SW 1271 (cell line): ENCODE data around the gene CAB39L.
"Not testable (repeated sequence)": the region's sequence is repeated elsewhere in the genome, so short reads cannot be mapped to it uniquely, and the experiment has no call there.

Experiments
- DNase-seq, 2 experiments: peaks; one replicate each; lab custom pipeline; 2025; lab: John Stamatoyannopoulos, UW

CAB39L gene

GRCh38 chr13:49310251-49310650, 133.6 kb downstream of the CAB39L start:
- DNase-seq = no peak

GRCh38 chr13:49308921-49309408, 134.9 kb downstream of the CAB39L start:
- no peak for DNase-seq

DNA sequence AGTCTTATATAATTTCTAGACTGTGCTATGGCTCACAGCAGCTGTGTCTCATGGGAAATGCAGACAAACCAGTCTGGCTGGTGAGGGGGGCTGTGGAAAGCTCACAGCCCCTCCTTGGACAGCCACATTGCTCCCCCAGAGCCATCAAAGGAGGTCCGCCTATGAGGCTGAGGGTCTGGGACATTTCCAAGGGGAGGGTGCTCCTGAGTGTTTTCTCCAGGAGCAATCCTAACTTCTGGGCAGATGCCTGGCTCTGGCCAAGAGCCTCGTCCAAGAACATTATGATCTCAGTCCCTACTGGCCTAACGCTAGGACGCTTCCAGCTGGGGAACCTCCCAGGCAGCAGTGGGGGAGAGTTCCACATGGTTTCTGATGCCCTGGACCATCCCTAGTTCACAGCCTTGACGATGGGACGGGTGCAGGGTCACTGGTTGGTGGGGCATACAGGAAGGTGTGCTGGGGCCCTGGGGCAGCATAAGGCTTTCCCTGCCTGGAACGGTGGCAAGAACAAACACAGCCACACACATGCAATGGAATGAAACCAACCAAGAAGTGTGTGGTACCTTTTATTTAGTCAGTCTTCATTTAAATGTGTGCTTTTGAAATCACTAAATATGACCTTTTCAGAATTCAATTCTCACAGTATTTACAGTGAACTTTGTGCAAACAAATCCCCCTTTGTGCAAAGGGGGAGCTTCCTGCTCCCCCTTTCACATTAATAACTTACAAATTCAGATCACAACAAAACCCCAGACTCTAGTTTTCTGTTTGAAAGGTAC, 135.6 kb downstream of the CAB39L start:
- no peak for DNase-seq

GRCh38 chr13:49307365-49307764, 136.5 kb downstream of the CAB39L start:
- no peak for DNase-seq

DNA sequence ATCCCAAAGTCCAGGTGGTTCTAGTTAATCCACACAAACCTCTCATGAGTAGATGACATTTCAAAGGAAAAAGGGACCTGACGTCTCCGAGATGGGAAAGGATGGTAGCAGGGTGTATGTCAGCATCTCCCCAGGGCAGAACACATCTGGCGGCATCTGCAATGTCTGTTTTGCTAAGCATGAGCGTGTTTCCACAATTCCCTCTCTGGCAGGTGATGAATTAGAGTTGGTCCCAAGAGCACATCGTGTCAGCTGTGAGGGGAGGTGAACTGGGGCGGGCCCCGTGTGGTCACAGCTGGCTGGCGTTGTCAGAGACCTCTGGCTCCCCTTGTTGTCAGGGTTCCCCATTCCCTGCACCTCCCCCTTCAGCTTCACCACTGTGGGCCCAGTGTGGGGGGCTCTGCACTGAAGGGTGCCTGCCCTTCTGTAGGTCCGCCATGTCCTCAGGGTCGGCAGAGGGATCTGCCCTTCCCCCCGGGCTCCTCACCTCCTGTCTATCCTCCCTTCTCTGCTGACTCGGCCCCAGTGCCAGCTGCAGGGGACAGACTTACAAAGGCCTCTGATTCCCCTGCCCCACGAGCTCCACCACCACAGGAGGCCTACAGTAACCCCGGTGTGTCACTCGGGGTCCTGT, 138.0 kb downstream of the CAB39L start:
- no peak for DNase-seq

DNA sequence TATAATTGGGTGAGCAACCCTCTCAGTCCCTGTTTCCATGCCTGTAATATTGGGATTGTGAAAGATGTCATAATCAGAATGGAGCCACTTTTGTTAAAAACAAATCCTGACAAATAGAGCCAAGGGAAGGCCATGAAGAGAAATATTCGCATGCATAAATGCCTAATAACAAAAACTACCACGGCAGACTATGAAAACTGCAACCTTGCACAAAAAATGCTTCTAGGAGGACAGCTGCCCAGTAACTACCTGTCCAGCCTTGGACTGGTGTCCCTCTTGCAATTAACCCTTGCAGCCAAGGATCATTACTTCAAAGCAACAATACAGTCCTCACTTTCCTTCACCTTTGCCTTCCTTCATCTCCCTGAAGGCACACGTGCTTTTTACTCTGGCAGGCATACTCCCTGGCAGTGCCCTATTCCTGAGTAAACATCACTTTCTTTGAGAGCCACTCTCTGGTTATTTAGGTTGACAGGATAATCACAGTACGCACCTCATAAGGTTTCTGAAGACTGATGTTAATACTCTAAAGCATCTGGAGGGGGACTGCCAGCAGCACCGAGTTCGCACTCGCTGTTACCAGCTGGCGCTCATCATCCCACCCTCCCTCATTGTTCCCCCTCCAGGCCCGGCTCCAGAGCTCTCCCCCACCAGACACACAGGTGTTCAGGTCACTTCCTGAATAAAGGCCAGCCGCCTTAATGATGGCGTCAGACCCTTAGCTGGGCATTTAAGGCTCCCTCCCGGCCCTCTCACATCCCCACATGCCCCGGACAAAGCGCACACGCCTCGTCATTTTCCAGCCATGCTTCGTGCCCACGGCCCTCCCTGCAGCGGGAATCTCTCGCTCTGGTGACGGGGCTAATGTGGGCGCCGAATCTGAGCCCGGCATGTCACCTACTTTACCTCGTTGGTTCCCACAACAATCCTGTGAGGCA, 138.8 kb downstream of the CAB39L start:
- no peak for DNase-seq

DNA sequence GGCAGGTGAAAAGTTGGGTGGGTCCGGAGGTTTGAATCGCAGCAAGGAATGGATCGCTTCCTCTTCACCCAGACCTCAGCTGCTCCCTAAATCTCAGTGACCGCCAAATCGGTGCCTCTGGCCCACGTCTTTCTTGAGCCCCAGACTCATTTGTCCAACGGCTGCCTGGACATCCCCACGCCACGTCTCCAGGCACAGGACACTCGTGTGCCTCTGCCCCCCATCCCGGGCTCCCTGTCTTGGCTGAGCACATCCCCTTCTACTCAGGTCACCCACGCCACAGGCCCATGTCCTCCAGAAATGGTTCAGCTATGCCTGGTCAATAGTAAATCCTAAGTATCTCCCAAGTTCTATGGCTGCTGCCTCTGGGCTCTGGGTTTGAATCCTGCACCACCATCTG, 139.5 kb downstream of the CAB39L start:
- DNase-seq = no peak

DNA sequence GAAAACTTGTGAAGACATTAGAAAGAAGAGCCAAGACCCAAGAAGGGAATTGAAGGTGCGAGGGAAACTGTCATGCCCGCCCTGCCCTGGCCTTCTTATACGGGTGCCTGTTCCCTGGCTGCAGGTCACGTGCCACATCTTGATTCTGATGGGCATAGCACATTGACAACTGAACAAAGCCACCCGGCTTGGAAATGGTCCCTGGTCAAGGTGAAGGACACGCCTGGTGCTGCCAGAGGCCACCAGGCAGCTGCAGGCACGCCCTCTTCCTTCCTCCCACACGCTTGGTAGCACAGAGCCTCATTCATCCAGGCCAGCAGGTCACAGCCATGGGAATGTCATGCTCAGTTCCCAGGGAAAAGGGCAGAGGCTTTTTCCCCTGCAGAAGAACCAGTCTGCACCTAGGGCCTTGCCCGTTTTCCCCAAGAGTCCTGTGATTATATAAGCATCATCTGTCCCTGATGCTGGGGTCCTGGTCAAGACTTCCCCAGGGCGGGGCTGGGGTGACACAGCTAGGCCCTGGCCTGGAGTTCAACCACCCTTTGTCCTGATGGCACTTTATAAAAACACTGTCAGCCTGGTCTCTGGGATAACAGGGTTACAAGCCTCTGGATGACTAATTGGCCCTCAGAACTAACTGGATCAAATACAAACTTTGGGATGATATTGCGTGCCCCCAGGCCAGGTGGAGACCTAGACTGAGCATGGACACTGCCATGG, 140.2 kb downstream of the CAB39L start:
- DNase-seq = no peak

DNA sequence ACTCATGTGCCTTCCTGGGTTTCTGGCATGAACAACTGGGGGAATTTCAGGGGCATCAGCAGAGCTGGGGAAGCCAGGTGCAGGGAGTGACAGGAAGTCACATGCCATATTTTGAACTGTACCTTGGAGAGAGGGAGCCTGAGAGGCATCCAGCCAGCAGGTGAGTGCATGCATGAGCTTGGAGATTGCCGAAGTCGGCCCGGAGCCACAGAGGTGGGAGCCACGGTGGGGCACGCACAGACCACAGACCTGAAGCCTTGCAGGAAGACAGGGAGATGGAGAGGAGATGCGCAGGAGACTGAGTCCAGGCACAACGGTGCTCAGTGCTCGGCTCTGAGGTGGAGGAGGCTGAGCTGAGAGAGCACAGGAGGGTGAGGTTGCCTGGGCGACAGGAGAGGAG, 141.0 kb downstream of the CAB39L start:
- no peak for DNase-seq

DNA sequence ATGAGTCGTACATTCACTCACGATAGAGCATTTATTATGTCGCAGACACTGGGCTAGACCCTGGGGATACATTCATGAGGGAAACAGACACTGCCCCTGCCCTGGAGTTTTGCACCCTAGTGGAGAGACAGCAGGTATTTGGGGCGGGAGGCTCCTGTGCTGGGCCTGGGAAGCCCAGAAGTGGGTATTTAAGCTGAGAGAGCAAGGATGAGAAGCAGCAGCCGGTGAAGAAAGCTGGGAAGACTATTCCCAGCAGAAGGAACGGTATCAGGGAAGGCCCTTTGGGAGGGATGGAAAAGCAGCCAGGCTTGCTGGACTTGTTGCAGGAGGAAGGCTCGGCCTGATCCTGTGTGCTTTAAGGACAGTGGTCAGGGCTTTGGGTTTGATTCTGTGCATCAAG, 141.6 kb downstream of the CAB39L start:
- no peak for DNase-seq

DNA sequence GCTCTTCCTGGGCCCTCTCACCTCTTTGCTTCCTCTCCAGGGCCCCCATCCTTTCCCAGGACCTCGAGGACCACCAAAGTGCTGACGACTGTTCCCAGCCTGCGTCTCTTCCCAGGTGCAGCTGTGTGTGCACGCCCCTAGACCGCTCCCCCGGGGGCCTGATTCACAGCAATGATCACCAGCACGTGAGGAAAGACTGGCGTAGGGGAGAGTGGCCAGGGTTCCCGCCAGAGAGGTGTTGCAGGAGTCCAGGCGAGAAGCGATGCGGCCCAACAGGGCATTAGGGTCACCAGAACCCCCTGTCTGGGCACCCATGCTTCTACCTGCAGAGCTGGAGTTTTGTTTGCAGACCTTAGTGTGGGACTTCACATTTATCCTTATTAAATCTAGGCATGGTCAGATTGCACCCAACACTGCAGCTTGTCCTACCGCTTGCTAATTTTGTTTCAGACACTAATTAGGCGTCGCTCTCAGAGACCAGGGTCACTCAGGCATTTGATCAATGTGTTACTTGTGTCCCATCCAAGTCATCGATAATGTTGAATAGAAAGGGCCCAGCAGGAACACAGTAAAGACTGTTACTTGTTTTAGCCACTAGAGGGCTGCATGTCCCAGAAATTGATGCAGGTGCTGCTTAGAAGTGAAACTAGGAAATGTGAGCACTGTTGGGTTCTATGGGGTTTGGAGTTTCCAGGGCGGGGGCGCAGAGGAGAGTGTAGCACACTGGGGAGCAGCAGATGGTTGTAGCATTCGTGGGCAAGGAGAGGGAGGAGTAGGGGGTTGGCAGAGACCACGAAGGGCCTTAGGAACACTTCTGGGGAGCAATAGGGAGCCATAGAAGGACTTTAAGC, 142.9 kb downstream of the CAB39L start:
- DNase-seq = peak; percentile 8 to 65

GRCh38 chr13:49300276-49300675, 143.6 kb downstream of the CAB39L start:
- DNase-seq = no peak

DNA sequence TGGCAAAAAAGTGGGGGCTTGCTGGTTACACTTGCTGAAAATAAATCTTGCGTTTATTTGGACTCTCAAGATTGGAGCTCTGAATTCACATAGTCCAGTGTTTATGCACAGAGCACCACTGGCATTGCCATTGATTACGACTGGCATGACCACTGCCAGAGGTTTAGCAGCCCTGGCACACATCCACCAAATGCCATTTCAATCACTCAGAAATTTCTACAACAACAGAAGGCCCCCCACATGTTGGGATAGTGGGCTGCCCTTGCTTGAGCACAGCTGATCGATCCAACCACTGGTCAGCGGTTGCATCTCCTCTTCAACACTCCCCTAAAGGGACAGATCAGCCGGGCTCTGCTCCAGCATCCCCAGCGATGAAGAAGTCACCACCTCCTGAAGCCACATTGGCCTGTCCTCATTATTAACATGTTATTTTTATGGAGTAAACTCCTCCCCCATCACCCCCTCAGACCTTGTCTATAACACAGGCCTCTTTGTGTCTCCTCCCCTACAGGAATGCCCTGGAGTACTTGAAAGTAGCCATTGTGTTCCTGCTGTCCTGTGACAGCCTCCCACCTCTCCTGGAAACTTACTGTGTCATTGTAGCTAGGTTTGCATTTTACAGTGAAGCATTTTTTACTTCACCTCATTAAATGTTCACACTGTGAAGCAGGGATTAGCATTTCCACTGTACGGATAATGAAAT, 144.8 kb downstream of the CAB39L start:
- DNase-seq = no peak

GRCh38 chr13:49298416-49298815, 145.4 kb downstream of the CAB39L start:
- DNase-seq = no peak

DNA sequence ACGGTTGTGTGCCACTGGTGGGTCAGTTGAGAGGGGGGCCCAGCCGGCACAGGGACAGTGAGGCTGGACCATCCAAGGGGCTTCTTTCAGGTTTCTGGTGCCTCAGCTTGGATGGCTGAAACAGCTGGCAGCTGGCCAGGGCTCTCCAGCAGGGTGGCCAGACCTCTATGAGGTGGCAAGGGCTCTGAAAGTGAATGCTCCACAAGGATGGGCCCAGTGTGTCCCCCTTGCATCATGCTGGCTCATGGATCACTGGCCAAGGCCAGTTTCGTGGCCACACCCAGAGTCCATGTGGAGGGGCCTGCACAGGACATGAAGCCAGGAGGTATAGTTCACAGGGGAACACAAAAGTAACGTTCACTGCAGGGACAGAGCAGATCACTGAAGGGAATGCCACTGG, 146.5 kb downstream of the CAB39L start:
- no peak for DNase-seq

GRCh38 chr13:49296659-49297058, 147.2 kb downstream of the CAB39L start:
- DNase-seq = no peak

- DNase-seq = no peak
Measured at GRCh38 chr13:49295244-49295643, 148.6 kb downstream of the CAB39L start.

GRCh38 chr13:49294723-49295122, 149.1 kb downstream of the CAB39L start:
- not testable (repeated sequence) for DNase-seq

DNA sequence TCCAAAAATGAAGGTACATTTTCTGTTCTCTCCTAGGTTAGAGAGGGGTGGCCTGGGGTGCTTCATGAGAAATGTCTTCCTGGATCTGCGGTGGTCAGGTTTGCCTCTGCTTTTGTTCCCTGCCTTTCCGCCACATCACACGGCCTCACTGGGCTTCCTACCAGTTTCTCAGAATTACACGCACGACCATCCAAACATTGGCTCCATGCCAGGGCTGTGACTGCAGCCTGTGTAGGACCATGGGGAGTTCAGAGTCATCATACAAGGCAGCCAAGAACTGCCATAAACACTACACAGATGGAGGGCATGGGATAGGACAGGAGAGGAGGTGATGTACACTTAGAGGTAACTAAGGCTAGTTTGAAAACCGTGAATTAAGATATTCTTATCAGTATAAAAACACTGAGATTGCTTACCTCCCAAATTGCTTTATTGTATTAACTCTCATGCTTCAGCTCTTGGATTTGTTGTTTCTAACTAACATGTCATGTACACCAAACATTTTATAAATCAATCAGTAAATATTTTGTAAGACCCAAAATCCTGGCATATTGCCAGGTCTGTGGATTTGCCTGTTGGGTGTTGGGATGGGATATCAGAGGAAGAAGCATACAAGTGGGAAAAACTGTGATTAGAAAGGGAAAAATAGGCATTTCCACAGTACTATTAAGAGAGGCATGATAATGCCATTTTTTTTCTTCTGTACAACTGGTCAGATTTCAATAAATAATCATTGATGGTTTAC, 150.9 kb downstream of the CAB39L start:
- DNase-seq = no peak
